BLaER1 (cell line): ENCODE data around the gene ORC1.
A peak's percentile ranks its signal among the peaks of the same experiment; 100 is the strongest.

Source experiments
- H3K27ac ChIP-seq: shearing (Covaris generic); formaldehyde crosslinking; 2 replicates; pipeline ENCODE4 v1.8.1; 2022
- H3K27me3 ChIP-seq: shearing (Covaris generic); formaldehyde crosslinking; 2 replicates; pipeline ENCODE4 v1.8.1; 2022
- H3K36me3 ChIP-seq: shearing (Covaris generic); formaldehyde crosslinking; 2 replicates; pipeline ENCODE4 v1.8.1; 2022
- H3K4me1 ChIP-seq: shearing (Covaris generic); formaldehyde crosslinking; 2 replicates; pipeline ENCODE4 v1.8.1; 2022
- H3K4me2 ChIP-seq: shearing (Covaris generic); formaldehyde crosslinking; 2 replicates; pipeline ENCODE4 v1.8.1; 2022
- H3K4me3 ChIP-seq: shearing (Covaris generic); formaldehyde crosslinking; 2 replicates; pipeline ENCODE4 v1.8.1; 2022
- H3K9ac ChIP-seq: shearing (Covaris generic); formaldehyde crosslinking; 2 replicates; pipeline ENCODE4 v1.8.1; 2022
- H3K9me3 ChIP-seq: shearing (Covaris generic); formaldehyde crosslinking; 2 replicates; pipeline ENCODE4 v1.8.1; 2022
- H4K20me1 ChIP-seq: shearing (Covaris generic); formaldehyde crosslinking; 2 replicates; pipeline ENCODE4 v1.8.1; 2022
- Cebpa-rat ChIP-seq: shearing (Covaris generic); IDR thresholded peaks from 2 replicates; pipeline ENCODE4 v1.8.1; 2022

The ORC1 gene

GRCh38 chr1:52352690-52353089 is 51.5 kb downstream of the ORC1 start:
- Histone ChIP-seq H4K20me1 (no peaks in the 10 kb centered on the region), H3K27me3 (no peaks in the 10 kb centered on the region), H3K9me3 (no peaks in the 10 kb centered on the region), H3K4me3 (no peak overlapping the region), H3K4me2 (no peak overlapping the region), H3K9ac (no peak overlapping the region), H3K27ac (no peak overlapping the region), H3K4me1 (peaks cover 10% of the 10 kb centered on the region), H3K36me3 (peaks cover 79% of the 10 kb centered on the region)
- TF ChIP-seq Cebpa-rat, result no peak

DNA sequence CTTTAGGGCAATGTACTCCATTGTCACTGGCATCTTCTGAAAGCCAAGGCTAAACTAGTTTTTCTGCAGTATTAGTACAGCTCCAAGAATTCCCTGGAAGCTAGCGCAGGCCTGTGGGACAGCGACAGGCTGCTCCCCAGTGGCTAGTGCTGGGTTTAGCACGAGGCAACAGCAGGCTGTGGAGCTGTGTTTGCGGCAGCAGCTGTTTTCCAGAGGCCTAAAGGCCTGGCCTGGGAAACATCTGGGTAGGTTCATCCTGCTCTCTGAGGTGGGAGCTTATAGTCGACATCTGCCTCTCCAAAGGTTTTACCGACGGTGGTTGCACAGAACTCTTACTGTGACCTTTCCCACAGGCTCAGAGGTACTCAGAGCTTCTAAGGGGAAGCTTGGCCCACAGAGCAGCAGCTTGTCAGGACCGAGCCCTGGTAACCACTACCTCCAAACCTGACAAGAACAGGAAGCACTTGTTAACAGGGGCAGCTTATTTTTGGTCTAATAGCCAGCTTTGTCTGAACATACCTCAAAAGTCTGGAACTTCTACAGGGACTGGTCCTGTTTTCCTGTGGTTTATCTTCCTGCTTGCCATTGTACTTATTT is 55.4 kb downstream of the ORC1 start:
- H4K20me1 ChIP-seq, result no peaks in the 10 kb centered on the region
- H3K9ac ChIP-seq, result no peak overlapping the region
- H3K9me3 ChIP-seq, result no peaks in the 10 kb centered on the region
- TF ChIP-seq Cebpa-rat, result no peak
- peak overlapping the region; percentile 22; the same call in 1 of the 2 replicates for H3K27ac ChIP-seq
- H3K4me1 ChIP-seq, result peaks cover 10% of the 10 kb centered on the region
- H3K36me3 ChIP-seq, result peaks cover 52% of the 10 kb centered on the region
- H3K27me3 ChIP-seq, result no peaks in the 10 kb centered on the region
- H3K4me3 ChIP-seq, result no peak overlapping the region
- H3K4me2 ChIP-seq, result peak overlapping the region; percentile 30; the same call in 1 of the 2 replicates

DNA sequence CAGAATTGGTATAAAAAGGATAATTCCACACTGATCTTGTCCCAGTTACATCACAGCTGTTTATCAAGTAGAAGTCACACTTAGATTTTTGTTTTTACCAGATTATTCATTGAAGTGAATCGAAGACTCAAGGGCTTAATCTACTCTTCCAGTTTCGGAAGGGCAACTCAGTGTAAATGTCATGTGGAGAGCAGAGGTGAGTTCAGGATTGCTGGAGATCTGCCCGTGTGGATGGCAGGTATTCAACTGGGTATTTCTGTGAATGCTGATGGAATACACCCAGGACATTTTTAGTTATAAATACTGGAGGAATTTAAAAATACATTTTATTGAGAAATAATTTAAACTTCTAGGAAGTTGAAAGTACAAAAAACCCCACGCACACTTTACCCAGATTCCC is 57.6 kb downstream of the ORC1 start:
- H3K9ac ChIP-seq, result no peak overlapping the region
- peaks cover 39% of the 10 kb centered on the region for H3K36me3 ChIP-seq
- no peaks in the 10 kb centered on the region for H3K27me3 ChIP-seq

GRCh38 chr1:52345252-52345651 is 59.0 kb downstream of the ORC1 start:
- Histone ChIP-seq H3K9me3 (no peaks in the 10 kb centered on the region), H3K4me3 (no peak overlapping the region), H3K36me3 (peaks cover 31% of the 10 kb centered on the region), H3K4me1 (peaks cover 10% of the 10 kb centered on the region), H3K27me3 (no peaks in the 10 kb centered on the region), H3K4me2 (no peak overlapping the region), H3K9ac (no peak overlapping the region), H4K20me1 (no peaks in the 10 kb centered on the region), H3K27ac (no peak overlapping the region)
- no peak for TF ChIP-seq Cebpa-rat

More for the DNA sequence above, 57.6 kb downstream of the ORC1 start:
- H3K4me1 ChIP-seq, result peaks cover 10% of the 10 kb centered on the region
- no peaks in the 10 kb centered on the region for H4K20me1 ChIP-seq
- TF ChIP-seq Cebpa-rat, result no peak
- no peak overlapping the region for H3K27ac ChIP-seq
- no peak overlapping the region for H3K4me2 ChIP-seq
- H3K4me3 ChIP-seq, result no peak overlapping the region
- H3K9me3 ChIP-seq, result no peaks in the 10 kb centered on the region

GRCh38 chr1:52343979-52344378 is 60.2 kb downstream of the ORC1 start:
- no peak overlapping the region for H3K4me2 ChIP-seq
- peaks cover 5% of the 10 kb centered on the region for H3K4me1 ChIP-seq
- no peak overlapping the region for H3K4me3 ChIP-seq
- H3K27ac ChIP-seq, result no peak overlapping the region
- H4K20me1 ChIP-seq, result no peaks in the 10 kb centered on the region
- no peak for TF ChIP-seq Cebpa-rat
- H3K9me3 ChIP-seq, result no peaks in the 10 kb centered on the region
- H3K27me3 ChIP-seq, result no peaks in the 10 kb centered on the region
- H3K9ac ChIP-seq, result no peak overlapping the region
- H3K36me3 ChIP-seq, result peaks cover 38% of the 10 kb centered on the region

GRCh38 chr1:52341655-52342260 is 62.5 kb downstream of the ORC1 start:
- H3K27ac ChIP-seq, result no peak overlapping the region
- no peak overlapping the region for H3K9ac ChIP-seq
- no peaks in the 10 kb centered on the region for H4K20me1 ChIP-seq
- TF ChIP-seq Cebpa-rat, result no peak
- H3K4me3 ChIP-seq, result no peak overlapping the region
- H3K36me3 ChIP-seq, result peaks cover 48% of the 10 kb centered on the region
- no peaks in the 10 kb centered on the region for H3K4me1 ChIP-seq
- H3K27me3 ChIP-seq, result no peaks in the 10 kb centered on the region
- H3K9me3 ChIP-seq, result no peaks in the 10 kb centered on the region
- H3K4me2 ChIP-seq, result no peak overlapping the region

- no peak overlapping the region for H3K4me3 ChIP-seq
Observed at GRCh38 chr1:52337439-52337838, 66.8 kb downstream of the ORC1 start.

GRCh38 chr1:52334906-52335528 is 69.2 kb downstream of the ORC1 start:
- no peak overlapping the region for H3K4me3 ChIP-seq
- no peak overlapping the region for H3K9ac ChIP-seq
- H3K27ac ChIP-seq, result no peak overlapping the region
- no peaks in the 10 kb centered on the region for H3K9me3 ChIP-seq
- no peaks in the 10 kb centered on the region for H3K27me3 ChIP-seq
- H4K20me1 ChIP-seq, result no peaks in the 10 kb centered on the region
- peaks cover 43% of the 10 kb centered on the region for H3K36me3 ChIP-seq
- no peak overlapping the region for H3K4me2 ChIP-seq
- H3K4me1 ChIP-seq, result no peaks in the 10 kb centered on the region
- TF ChIP-seq Cebpa-rat, result no peak

More at GRCh38 chr1:52337439-52337838, 66.8 kb downstream of the ORC1 start:
- Histone ChIP-seq H3K4me2 (no peak overlapping the region), H3K36me3 (peaks cover 54% of the 10 kb centered on the region), H3K4me1 (no peaks in the 10 kb centered on the region), H3K9me3 (no peaks in the 10 kb centered on the region), H3K9ac (no peak overlapping the region), H3K27me3 (no peaks in the 10 kb centered on the region), H3K27ac (no peak overlapping the region), H4K20me1 (no peaks in the 10 kb centered on the region)
- TF ChIP-seq Cebpa-rat, result no peak

GRCh38 chr1:52332411-52332810 is 71.8 kb downstream of the ORC1 start:
- H3K4me3 ChIP-seq, result no peak overlapping the region
- no peaks in the 10 kb centered on the region for H3K9me3 ChIP-seq
- TF ChIP-seq Cebpa-rat, result no peak
- no peak overlapping the region for H3K4me2 ChIP-seq
- H3K36me3 ChIP-seq, result peaks cover 25% of the 10 kb centered on the region; the same call in 1 of the 2 replicates
- H3K9ac ChIP-seq, result no peak overlapping the region
- H3K4me1 ChIP-seq, result no peaks in the 10 kb centered on the region
- no peaks in the 10 kb centered on the region for H4K20me1 ChIP-seq
- no peak overlapping the region for H3K27ac ChIP-seq
- no peaks in the 10 kb centered on the region for H3K27me3 ChIP-seq

DNA sequence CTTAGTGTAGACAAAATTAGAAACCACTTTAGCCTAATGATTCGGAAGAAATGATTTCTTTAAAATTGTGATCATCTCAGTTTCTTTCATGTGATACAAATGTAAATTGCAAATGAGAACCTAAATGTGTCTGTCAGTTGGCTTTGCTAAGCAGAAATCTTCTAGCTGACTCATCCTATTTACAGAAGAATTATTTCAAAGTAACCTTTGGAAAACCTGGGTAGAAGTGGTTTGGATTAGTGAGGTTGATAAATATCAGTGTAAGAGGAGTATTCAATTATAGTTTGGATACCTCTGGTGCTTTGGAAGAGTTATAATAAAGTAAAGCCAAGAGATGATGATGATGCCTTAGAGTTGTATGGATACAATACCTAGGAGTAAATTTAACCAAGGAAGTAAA is 75.6 kb downstream of the ORC1 start:
- no peak overlapping the region for H3K4me2 ChIP-seq
- no peaks in the 10 kb centered on the region for H3K9me3 ChIP-seq
- no peak for TF ChIP-seq Cebpa-rat
- no peak overlapping the region for H3K9ac ChIP-seq
- no peak overlapping the region for H3K4me3 ChIP-seq
- H3K27me3 ChIP-seq, result no peaks in the 10 kb centered on the region
- H4K20me1 ChIP-seq, result no peaks in the 10 kb centered on the region
- 0 out of 2 replicates have a peak, but pooled peaks cover 9% of the 10 kb centered on the region for H3K36me3 ChIP-seq
- no peak overlapping the region for H3K27ac ChIP-seq
- H3K4me1 ChIP-seq, result no peaks in the 10 kb centered on the region
